ENCODE data around the gene LLGL2.

- no peak for TF ChIP-seq POLR2A (IDR thresholded peaks at IDR 0.05)
- no peak for TF ChIP-seq CTCF (IDR thresholded peaks at IDR 0.05 in 4 of 5, conservative IDR thresholded peaks at IDR 0.05 in 1 of 5)
Measured at GRCh38 chr17:75572713-75573539, 47.4 kb downstream of the LLGL2 start.
